Testis (tissue), 2 donors: ENCODE data around the gene OPTN.

Experiments used
- CTCF ChIP-seq, 3 experiments: fragments of 450-650 bp in 2 of 3; fragments of 200-600 bp in 1 of 3; sonication (generic) in 1 of 3; IDR thresholded peaks; one replicate each; pipeline ENCODE4 v1.5.1; 2016 to 2019; ENCODE audit warnings: antibody characterized with exemption in 3 of 3, mild to moderate bottlenecking in 2 of 3, moderate library complexity in 1 of 3
- POLR2A ChIP-seq: fragments of 450-650 bp; IDR thresholded peaks from one replicate; pipeline ENCODE4 v1.6.1; 2017; ENCODE audit warnings: antibody characterized with exemption, mild to moderate bottlenecking, moderate library complexity

GRCh38 chr10:13086056-13086455 lies 13.9 kb upstream of the OPTN start:
- no peak for TF ChIP-seq CTCF (IDR thresholded peaks at IDR 0.05)
- TF ChIP-seq POLR2A, result no peak
